ENCODE data around the gene RUFY3. TPM values are rescaled to one million over a fixed set of nuclear protein-coding genes. Genes with fewer than 3 reads are reported as not detected.
"Not testable (repeated sequence)": the region's sequence is repeated elsewhere in the genome, so short reads cannot be mapped to it uniquely, and the experiment has no call there.

Gene RUFY3
- total RNA-seq, 1 experiment from 2014 or later = 25.1 TPM

DNA sequence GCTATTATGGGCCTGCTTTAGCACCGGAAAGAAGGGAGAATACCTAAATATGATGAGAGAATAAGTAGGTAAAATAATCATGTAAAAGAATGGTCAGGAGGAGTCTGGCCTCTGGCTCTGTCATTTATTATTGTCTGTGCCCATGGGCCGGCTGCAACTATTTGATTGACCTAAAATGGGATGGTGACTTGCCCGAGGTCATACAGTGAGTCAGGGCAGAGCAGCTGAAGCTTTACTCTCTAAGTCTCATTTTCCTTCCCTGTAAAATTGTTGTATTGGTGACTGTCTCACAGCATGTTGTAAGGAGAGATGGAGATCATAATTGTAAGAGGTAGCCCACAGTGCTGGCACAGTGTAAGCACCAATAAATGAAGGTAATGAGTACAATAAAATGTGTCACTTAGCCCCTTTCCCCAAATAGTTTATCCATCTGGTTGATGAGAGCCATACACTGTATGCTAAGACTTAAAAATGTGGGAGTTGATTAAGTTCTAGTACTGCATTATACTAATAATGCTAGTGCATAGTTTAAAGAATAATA, 39.6 kb downstream of the RUFY3 start:
- no peaks in the 10 kb centered on the region for H3K4me1 ChIP-seq (ENCODE audit: insufficient read depth, low read length, poor library complexity, severe bottlenecking)
- intact Hi-C loops (cut with micrococcal nuclease; ENCODE audit: unreplicated experiment) = no loop called here
- no peak overlapping the region for H3K4me3 ChIP-seq (ENCODE audit: low read depth, low read length, poor library complexity, severe bottlenecking)
- TF ChIP-seq, protein P1, sequence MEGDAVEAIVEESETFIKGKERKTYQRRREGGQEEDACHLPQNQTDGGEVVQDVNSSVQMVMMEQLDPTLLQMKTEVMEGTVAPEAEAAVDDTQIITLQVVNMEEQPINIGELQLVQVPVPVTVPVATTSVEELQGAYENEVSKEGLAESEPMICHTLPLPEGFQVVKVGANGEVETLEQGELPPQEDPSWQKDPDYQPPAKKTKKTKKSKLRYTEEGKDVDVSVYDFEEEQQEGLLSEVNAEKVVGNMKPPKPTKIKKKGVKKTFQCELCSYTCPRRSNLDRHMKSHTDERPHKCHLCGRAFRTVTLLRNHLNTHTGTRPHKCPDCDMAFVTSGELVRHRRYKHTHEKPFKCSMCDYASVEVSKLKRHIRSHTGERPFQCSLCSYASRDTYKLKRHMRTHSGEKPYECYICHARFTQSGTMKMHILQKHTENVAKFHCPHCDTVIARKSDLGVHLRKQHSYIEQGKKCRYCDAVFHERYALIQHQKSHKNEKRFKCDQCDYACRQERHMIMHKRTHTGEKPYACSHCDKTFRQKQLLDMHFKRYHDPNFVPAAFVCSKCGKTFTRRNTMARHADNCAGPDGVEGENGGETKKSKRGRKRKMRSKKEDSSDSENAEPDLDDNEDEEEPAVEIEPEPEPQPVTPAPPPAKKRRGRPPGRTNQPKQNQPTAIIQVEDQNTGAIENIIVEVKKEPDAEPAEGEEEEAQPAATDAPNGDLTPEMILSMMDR (conservative IDR thresholded peaks at IDR 0.05; ENCODE audit: low read depth, low read length) = no peak
- no peak for TF ChIP-seq EZH2 (IDR thresholded peaks at IDR 0.05; ENCODE audit: borderline replicate concordance, low read depth, low read length, poor library complexity, severe bottlenecking)
- H3K9me3 ChIP-seq (ENCODE audit: low read depth, low read length, poor library complexity, severe bottlenecking) = no peaks in the 10 kb centered on the region
- no TSS peak for BruUV-seq (replicated peaks)
- H3K27ac ChIP-seq (ENCODE audit: low read depth, low read length, poor library complexity, severe bottlenecking) = no peak overlapping the region
- no peaks in the 10 kb centered on the region for H3K27me3 ChIP-seq (replicated peaks; ENCODE audit: insufficient read depth, low read depth, low read length, poor library complexity)
- CTCF ChIA-PET = no interaction called here
- no peaks in the 10 kb centered on the region for H3K36me3 ChIP-seq (ENCODE audit: insufficient read depth, low read length, poor library complexity, severe bottlenecking)
- POLR2A ChIA-PET (ENCODE audit: low non-redundant PET) = no interaction called here
- DNase-seq (ENCODE audit: low spot score) = no peak

DNA sequence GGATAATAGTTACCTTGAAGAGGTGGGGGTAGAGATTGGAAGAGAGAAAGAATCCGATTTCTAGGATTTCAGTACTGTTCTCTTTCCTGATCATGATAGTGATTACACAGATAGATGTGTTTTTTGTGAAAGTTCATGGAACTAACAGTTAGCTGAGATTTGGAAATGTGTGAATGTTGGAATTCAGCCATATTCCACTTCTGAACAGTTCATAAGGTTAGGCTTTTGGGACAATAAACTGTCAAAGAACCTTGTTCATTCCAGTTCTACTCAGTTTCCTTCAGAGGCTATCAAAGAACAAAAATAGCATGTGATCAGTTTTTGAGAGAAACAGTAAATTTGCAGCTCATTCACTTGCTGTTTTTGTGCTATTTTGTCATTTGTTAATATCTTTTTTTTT, 43.6 kb downstream of the RUFY3 start:
- DNase-seq (ENCODE audit: low spot score) = no peak
- CTCF ChIA-PET = no interaction called here
- no TSS peak for BruUV-seq (replicated peaks)
- H3K4me1 ChIP-seq (ENCODE audit: insufficient read depth, low read length, poor library complexity, severe bottlenecking) = no peaks in the 10 kb centered on the region
- intact Hi-C loops (cut with micrococcal nuclease; ENCODE audit: unreplicated experiment) = no loop called here
- no peak overlapping the region for H3K4me3 ChIP-seq (ENCODE audit: low read depth, low read length, poor library complexity, severe bottlenecking)
- no peak for TF ChIP-seq EZH2 (IDR thresholded peaks at IDR 0.05; ENCODE audit: borderline replicate concordance, low read depth, low read length, poor library complexity, severe bottlenecking)
- TF ChIP-seq, protein P1 (conservative IDR thresholded peaks at IDR 0.05; ENCODE audit: low read depth, low read length) = no peak
- H3K27me3 ChIP-seq (replicated peaks; ENCODE audit: insufficient read depth, low read depth, low read length, poor library complexity) = no peaks in the 10 kb centered on the region
- no peaks in the 10 kb centered on the region for H3K36me3 ChIP-seq (ENCODE audit: insufficient read depth, low read length, poor library complexity, severe bottlenecking)
- POLR2A ChIA-PET (ENCODE audit: low non-redundant PET) = no interaction called here
- H3K27ac ChIP-seq (ENCODE audit: low read depth, low read length, poor library complexity, severe bottlenecking) = no peak overlapping the region
- H3K9me3 ChIP-seq (ENCODE audit: low read depth, low read length, poor library complexity, severe bottlenecking) = no peaks in the 10 kb centered on the region

DNA sequence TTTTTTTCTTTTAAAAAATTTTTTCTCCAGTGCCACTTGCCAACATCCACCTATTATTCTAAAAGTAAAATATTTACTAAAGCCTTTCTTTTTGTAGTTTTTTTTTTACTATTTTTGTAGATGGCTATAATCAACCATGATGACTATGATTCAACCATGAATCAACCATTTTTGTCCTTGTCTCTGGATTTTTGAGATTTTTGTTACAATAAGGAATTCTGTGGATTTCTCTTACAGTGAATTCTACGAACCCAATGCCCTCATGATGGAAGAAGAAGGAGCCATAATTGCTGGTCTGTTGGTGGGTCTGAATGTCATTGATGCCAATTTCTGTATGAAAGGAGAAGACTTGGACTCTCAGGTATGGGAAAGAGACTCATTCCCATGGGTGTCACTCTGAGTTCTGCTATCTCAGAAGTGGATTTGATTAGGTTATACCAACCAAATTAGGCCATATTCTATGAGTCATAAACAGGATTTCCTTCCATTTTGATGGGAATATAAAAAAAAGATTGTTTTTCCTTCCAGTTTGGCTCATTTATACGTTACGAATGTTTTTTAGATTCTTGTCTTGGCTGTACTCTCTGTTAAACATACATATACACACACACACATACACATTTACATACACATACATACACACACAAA, 46.7 kb downstream of the RUFY3 start:
- CTCF ChIA-PET = no interaction called here
- Histone ChIP-seq H3K27me3 (replicated peaks; ENCODE audit: insufficient read depth, low read depth, low read length, poor library complexity) (no peaks in the 10 kb centered on the region), H3K9me3 (ENCODE audit: low read depth, low read length, poor library complexity, severe bottlenecking) (no peaks in the 10 kb centered on the region), H3K36me3 (ENCODE audit: insufficient read depth, low read length, poor library complexity, severe bottlenecking) (no peaks in the 10 kb centered on the region), H3K4me1 (ENCODE audit: insufficient read depth, low read length, poor library complexity, severe bottlenecking) (no peaks in the 10 kb centered on the region), H3K4me3 (ENCODE audit: low read depth, low read length, poor library complexity, severe bottlenecking) (no peak overlapping the region), H3K27ac (ENCODE audit: low read depth, low read length, poor library complexity, severe bottlenecking) (no peak overlapping the region)
- TF ChIP-seq, protein P1 (conservative IDR thresholded peaks at IDR 0.05; ENCODE audit: low read depth, low read length) = no peak
- no peak for TF ChIP-seq EZH2 (IDR thresholded peaks at IDR 0.05; ENCODE audit: borderline replicate concordance, low read depth, low read length, poor library complexity, severe bottlenecking)
- intact Hi-C loops (cut with micrococcal nuclease; ENCODE audit: unreplicated experiment) = no loop called here
- POLR2A ChIA-PET (ENCODE audit: low non-redundant PET) = no interaction called here
- DNase-seq (ENCODE audit: low spot score) = no peak
- BruUV-seq (replicated peaks) = no TSS peak

DNA sequence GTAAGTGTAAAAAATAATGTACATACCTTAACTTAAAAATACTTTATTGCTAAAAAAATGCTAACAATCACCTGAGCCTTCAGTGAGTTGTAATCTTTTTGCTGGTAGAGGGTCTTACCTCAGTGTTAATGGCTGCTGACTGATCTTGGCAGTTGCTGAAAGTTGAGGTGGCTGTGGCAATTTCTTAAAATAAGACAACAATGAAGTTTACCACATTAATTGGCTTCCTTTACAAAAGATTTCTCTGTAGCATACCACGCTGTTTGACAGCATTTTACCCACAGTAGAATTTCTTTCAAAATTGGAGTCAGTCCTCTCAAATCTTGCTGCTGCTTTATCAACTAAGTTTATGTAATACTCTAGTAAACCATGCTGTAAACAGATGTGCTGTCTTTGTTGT, 47.6 kb downstream of the RUFY3 start:
- H3K4me3 ChIP-seq (ENCODE audit: low read depth, low read length, poor library complexity, severe bottlenecking); H3K36me3 ChIP-seq (ENCODE audit: insufficient read depth, low read length, poor library complexity, severe bottlenecking); POLR2A ChIA-PET (ENCODE audit: low non-redundant PET); H3K9me3 ChIP-seq (ENCODE audit: low read depth, low read length, poor library complexity, severe bottlenecking); CTCF ChIA-PET; H3K27me3 ChIP-seq (replicated peaks; ENCODE audit: insufficient read depth, low read depth, low read length, poor library complexity); H3K4me1 ChIP-seq (ENCODE audit: insufficient read depth, low read length, poor library complexity, severe bottlenecking); H3K27ac ChIP-seq (ENCODE audit: low read depth, low read length, poor library complexity, severe bottlenecking); DNase-seq (ENCODE audit: low spot score); intact Hi-C loops (cut with micrococcal nuclease; ENCODE audit: unreplicated experiment); BruUV-seq (replicated peaks): not testable (repeated sequence)

Data from A673 (cell line).